ENCODE data around the gene SOX18. TPM values are rescaled to one million over a fixed set of nuclear protein-coding genes. Genes with fewer than 3 reads are reported as not detected.
A peak's percentile ranks its signal among the peaks of the same experiment; 100 is the strongest.

SOX18 gene
- total RNA-seq, 1 experiment from 2014 or later, result not detected

DNA sequence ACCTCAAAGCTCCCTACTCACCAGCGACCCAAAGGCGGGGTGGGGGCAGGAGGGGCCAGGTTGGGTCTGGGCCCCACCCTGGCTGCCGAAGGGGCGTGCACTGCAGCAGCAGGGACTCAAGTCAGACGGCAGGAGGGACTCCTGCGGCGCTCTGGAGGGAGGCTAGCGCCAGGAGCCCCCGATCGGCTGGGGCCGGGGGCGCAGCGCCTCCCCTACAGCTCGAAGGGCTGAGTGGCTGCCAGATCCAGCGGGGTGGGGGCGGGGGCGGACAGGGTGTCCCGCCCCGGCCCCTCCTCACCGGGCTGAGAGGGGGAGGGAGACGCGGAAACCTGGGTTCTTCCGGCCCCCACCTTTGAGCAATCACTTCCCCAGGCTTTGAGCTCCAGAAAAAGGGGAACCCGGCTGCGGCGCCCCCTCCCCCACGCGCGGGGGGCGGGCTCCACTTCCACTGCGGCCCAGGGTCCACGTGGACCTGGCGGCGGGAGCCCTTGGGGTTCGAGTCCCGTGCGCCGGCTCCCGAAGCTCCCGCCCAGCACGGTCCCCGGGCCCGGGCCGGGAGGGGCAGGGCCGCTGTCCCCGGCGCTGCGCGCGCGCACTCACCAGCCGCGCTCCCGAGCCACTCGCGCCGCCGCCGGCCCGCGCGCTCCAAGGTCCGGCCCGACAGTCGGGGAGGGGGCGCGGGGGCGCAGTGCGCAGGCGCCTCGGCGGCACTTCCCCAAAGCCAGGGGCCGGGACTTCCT is 30.0 kb upstream of the SOX18 start, which contains the start of gene RGS19:
RGS19 (minus strand) TSS at position 246 of the 740 bp plus-strand sequence. CDS start 2,632 bp downstream, outside the sequence.
- Mint-ChIP-seq H3K27me3 (ENCODE audit: unreplicated experiment) (peaks cover 44% of the 10 kb centered on the region), H3K4me1 (ENCODE audit: low read depth, unreplicated experiment) (peaks cover 32% of the 10 kb centered on the region), H3K4me3 (ENCODE audit: low read depth, unreplicated experiment) (peak within 1 kb of the TSS; percentile 82), H3K36me3 (ENCODE audit: insufficient read depth, unreplicated experiment) (peaks cover 35% of the 10 kb centered on the region), H3K27ac (ENCODE audit: unreplicated experiment) (peak within 1 kb of the TSS; percentile 68), H3K9me3 (ENCODE audit: low read depth, unreplicated experiment) (no peaks in the 10 kb centered on the region)
- intact Hi-C loops (cut with micrococcal nuclease; ENCODE audit: unreplicated experiment), result loop anchor here (5.0 kb wide), 1 partner anchor 43 kb away; no protein-coding TSS in a partner anchor
- TF ChIP-seq, protein P1, sequence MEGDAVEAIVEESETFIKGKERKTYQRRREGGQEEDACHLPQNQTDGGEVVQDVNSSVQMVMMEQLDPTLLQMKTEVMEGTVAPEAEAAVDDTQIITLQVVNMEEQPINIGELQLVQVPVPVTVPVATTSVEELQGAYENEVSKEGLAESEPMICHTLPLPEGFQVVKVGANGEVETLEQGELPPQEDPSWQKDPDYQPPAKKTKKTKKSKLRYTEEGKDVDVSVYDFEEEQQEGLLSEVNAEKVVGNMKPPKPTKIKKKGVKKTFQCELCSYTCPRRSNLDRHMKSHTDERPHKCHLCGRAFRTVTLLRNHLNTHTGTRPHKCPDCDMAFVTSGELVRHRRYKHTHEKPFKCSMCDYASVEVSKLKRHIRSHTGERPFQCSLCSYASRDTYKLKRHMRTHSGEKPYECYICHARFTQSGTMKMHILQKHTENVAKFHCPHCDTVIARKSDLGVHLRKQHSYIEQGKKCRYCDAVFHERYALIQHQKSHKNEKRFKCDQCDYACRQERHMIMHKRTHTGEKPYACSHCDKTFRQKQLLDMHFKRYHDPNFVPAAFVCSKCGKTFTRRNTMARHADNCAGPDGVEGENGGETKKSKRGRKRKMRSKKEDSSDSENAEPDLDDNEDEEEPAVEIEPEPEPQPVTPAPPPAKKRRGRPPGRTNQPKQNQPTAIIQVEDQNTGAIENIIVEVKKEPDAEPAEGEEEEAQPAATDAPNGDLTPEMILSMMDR (IDR thresholded peaks at IDR 0.05; ENCODE audit: unreplicated experiment), result no peak
- DNase-seq, result peak; percentile 86
- BruUV-seq (replicated peaks), result no TSS peak
- CTCF ChIA-PET, result interaction anchor here (0.6 to 1.2 kb wide), 4 partner anchors 10 to 1843 kb away, joined by 3 to 7 read pairs (median 4); no protein-coding TSS in a partner anchor

DNA sequence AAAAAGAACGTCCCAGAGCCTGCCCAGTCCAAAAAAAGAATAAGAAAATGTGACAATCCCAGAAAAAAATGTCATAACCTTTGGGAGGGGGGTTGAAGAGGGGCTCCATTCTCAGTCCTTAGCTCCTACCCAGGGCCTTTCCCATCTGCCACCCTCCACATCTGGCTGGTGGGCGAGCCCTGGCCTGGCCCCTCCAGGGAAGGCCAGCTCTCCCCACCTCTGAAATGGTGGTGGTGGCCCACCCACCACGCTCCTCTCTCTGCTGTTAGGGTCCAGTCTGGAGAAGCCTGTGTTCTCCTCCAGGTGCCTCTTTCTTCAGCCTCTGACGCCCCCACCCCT is 29.5 kb upstream of the SOX18 start:
- TF ChIP-seq, protein P1 (IDR thresholded peaks at IDR 0.05; ENCODE audit: unreplicated experiment), result no peak
- Mint-ChIP-seq H3K27me3 (ENCODE audit: unreplicated experiment) (peaks cover 39% of the 10 kb centered on the region), H3K4me3 (ENCODE audit: low read depth, unreplicated experiment) (peak overlapping the region; percentile 82), H3K9me3 (ENCODE audit: low read depth, unreplicated experiment) (no peaks in the 10 kb centered on the region), H3K36me3 (ENCODE audit: insufficient read depth, unreplicated experiment) (peaks cover 30% of the 10 kb centered on the region), H3K4me1 (ENCODE audit: low read depth, unreplicated experiment) (peaks cover 32% of the 10 kb centered on the region), H3K27ac (ENCODE audit: unreplicated experiment) (peak overlapping the region; percentile 7)
- no TSS peak for BruUV-seq (replicated peaks)
- DNase-seq, result no peak
- CTCF ChIA-PET, result interaction anchor here (0.6 to 1.2 kb wide), 2 partner anchors 10 to 1843 kb away, joined by 5 to 7 read pairs; no protein-coding TSS in a partner anchor
- intact Hi-C loops (cut with micrococcal nuclease; ENCODE audit: unreplicated experiment), result no loop called here

DNA sequence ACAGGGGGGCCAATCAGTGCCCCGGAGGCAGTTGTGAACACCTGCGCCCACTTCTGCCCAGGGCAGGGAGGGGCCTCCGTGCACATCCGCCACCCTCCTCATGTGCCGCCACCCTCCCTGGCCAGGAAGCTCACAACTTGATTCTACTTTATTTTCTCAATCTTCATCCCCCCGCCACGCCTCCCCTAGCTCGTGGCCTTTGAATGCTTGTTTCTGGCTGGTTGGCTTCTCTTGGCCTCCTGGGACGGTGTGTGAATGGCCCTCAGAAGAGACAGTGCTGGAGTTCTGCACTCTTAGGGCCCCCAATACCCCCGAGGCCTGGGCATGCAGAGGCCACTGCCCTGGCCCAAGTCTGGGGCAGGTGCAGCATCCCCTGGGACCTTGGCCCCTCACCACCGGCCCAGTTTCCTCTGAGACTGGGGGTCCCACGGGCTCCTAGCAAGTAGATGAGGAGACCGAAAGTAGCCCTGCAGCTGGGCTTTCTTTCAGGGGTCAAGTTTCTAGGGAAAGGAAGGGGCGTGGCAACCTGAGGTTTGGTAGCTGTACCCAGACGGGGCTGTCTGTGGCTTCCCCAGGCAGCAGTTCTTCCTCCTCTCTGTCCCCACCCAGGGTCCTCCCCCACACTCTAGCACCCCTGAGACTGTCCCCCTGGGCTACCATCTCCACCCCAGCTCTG is 28.6 kb upstream of the SOX18 start:
- TF ChIP-seq, protein P1 (IDR thresholded peaks at IDR 0.05; ENCODE audit: unreplicated experiment), result no peak
- DNase-seq, result no peak
- Mint-ChIP-seq H3K36me3 (ENCODE audit: insufficient read depth, unreplicated experiment) (peaks cover 30% of the 10 kb centered on the region), H3K4me1 (ENCODE audit: low read depth, unreplicated experiment) (peaks cover 32% of the 10 kb centered on the region), H3K9me3 (ENCODE audit: low read depth, unreplicated experiment) (no peaks in the 10 kb centered on the region), H3K27ac (ENCODE audit: unreplicated experiment) (no peak overlapping the region), H3K27me3 (ENCODE audit: unreplicated experiment) (peaks cover 30% of the 10 kb centered on the region), H3K4me3 (ENCODE audit: low read depth, unreplicated experiment) (peak overlapping the region; percentile 82)
- intact Hi-C loops (cut with micrococcal nuclease; ENCODE audit: unreplicated experiment), result no loop called here
- CTCF ChIA-PET, result no interaction called here
- BruUV-seq (replicated peaks), result no TSS peak

DNA sequence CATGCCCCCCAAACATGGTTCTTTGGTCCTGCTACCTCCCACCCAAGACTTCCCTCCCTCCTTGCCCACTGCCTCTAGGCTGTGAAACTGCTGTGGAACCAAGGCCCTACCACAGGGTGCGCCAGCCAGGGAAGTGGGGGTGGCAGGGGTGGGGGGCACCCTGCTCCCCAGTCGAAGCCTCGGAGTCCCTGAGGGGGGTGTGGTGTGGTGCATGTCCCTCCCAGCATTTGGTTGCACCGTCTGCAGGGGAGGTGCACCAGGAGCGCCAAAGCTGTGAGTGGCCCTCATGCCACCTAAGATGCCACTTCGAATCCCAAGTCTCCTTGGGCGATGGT is 28.1 kb upstream of the SOX18 start:
- BruUV-seq (replicated peaks), result no TSS peak
- DNase-seq, result no peak
- no peaks in the 10 kb centered on the region for H3K9me3 Mint-ChIP-seq (ENCODE audit: low read depth, unreplicated experiment)
- no peak overlapping the region for H3K4me3 Mint-ChIP-seq (ENCODE audit: low read depth, unreplicated experiment)
- CTCF ChIA-PET, result no interaction called here
- TF ChIP-seq, protein P1 (IDR thresholded peaks at IDR 0.05; ENCODE audit: unreplicated experiment), result no peak
- peaks cover 28% of the 10 kb centered on the region for H3K4me1 Mint-ChIP-seq (ENCODE audit: low read depth, unreplicated experiment)
- peaks cover 35% of the 10 kb centered on the region for H3K36me3 Mint-ChIP-seq (ENCODE audit: insufficient read depth, unreplicated experiment)
- peaks cover 25% of the 10 kb centered on the region for H3K27me3 Mint-ChIP-seq (ENCODE audit: unreplicated experiment)
- intact Hi-C loops (cut with micrococcal nuclease; ENCODE audit: unreplicated experiment), result no loop called here
- no peak overlapping the region for H3K27ac Mint-ChIP-seq (ENCODE audit: unreplicated experiment)

Measured in Calu3 (cell line).